Epidermal melanocyte (primary cell): ENCODE results near the gene ZC3H7A.

Experiments used
- DNase-seq: peaks from one replicate; pipeline ENCODE4 v3.0.0; 2011; ENCODE audit warnings: low spot score; ENCODE audit not compliant: insufficient read length

The ZC3H7A gene

DNA sequence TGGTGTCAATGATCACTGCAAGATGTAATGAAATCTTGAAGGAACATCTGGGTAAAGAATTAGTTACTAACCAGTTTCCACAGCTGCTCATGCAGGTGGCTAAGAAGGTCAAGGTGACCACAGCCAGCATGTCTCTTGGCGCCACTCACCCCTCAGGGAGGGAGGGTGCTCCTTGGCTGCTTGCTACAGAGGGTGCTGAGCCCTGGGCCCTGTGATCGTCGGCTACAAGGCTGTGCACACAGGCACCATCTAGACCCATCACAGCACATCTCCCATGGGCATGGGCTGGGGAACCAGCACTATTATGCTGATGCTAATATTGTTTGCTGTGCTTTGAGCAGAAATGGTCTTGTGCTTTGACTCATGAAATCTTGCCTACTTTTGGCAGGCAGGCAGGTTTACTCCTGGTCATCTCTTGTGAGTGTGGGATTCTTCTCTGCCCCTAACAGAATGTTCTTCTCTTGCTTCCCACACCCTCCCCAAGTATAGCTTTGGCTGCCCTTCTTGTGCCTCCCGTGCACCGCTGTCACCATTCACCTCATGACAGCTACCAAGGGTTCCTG lies 90.8 kb downstream of the ZC3H7A start:
- DNase-seq, result no peak

DNA sequence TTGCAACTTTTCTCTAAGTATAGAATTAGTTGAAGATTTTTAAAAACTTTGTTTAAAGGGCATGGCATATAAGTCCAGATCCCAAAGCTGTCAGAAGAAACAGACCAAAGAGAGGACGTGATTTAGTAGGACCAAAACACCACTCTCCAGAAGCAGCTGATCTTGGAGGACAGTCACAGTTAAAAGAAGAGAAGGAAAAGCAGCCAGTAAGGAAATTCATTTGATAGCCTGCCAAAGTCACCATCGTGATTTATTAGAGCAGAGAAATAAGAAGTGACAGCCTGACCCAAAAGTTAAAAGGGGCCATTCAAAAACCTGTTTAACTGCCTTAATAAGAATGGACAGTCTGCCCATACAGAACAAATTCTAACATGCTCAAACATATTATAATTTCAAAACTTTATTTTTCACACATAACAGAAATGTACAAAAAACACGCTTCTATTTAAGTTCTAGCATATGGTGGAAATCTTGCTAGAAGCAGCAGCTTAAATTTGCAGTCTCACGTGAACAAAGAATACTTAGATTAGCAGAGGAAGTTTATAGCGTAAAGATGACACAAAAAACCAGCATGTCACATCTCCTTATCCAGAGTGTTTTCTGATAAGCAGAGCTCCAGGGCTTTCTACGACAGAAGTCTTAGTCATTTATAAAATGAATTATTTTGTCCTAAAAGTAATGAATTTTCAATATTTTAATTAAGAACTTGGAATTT lies 91.6 kb downstream of the ZC3H7A start:
- no peak for DNase-seq
